HG03159 (cell line): ENCODE results near the gene SPTAN1.
"Not testable (repeated sequence)": the region's sequence is repeated elsewhere in the genome, so short reads cannot be mapped to it uniquely, and the experiment has no call there.

Source experiments
- ATAC-seq: cut with Tn5 transposase; IDR thresholded peaks from one replicate; pipeline ENCODE4 v1.9.1; 2021; ENCODE audit warnings: mild to moderate bottlenecking, moderate library complexity; ENCODE audit not compliant: unreplicated experiment

The SPTAN1 gene

DNA sequence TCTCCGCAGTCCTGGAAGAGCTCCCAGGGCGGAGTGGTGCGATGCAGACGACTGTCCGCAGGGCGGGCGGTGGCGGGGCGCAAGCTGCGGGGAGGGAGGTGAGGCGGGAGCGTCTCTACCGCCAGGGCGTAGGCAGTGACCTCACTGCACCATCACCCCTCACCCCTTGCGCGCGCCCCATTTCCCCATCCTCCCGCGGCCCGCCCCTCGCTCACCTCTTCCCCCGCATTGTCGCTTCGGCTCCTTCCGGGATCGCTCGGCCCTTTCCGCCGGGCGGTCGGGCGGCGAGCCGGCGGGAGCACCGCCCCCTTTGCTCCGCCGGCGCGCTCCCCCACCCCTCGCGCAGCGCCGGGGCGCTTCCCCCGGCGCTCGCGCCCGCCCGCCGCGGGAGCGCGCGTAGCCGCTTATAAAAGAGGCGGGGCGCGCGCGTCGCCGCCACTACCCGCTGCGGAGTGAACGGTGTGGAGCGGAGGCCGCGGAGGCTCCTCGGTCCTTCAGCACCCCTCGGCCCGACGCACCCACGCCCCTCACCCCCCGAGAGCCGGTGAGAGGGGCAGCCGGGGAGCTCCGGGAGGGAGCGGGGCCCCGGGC is at the start of gene SPTAN1:
TSS of gene SPTAN1 (plus strand) at position 435 of the 591 bp plus-strand sequence. CDS start 14,154 bp downstream, outside the sequence.
- ATAC-seq = peak; percentile 68

DNA sequence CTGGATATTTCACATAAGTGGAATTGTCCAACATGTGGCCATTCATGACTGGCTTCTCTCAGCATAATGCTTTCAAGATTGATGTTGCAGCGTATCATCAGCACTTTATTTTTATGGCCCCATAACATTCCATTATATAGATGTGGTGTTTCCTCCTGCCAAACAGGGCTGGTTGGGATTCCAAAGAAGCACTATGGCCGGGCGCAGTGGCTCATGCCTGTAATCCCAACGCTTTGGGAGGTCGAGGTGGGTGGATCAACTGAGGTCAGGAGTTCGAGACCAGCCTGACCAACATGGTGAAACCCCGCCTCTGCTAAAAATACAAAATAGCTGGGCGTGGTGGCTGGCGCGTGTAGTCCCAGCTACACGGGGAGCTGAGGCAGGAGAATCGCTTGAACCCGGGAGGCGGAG is 49.0 kb upstream of the SPTAN1 start:
- not testable (repeated sequence) for ATAC-seq

DNA sequence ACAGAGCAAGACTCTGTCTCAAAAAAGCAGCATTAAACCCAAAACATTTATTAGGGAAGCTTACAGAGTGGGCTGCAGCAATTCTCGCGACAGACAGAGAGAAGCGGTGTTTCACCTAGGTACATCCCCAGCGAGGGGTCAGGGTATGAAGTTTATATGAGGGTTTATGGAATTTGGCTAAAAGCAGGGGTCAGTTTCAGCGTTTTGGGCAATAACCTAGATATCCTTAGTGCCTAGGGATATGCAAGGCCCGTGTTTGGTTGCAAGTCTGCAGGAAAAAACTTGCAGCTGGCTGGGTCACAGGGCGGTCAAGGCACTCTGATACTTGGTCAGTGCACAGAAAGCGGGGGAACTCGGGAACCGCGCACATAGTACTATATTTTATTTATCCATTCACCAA is 48.5 kb upstream of the SPTAN1 start:
- ATAC-seq = no peak

DNA sequence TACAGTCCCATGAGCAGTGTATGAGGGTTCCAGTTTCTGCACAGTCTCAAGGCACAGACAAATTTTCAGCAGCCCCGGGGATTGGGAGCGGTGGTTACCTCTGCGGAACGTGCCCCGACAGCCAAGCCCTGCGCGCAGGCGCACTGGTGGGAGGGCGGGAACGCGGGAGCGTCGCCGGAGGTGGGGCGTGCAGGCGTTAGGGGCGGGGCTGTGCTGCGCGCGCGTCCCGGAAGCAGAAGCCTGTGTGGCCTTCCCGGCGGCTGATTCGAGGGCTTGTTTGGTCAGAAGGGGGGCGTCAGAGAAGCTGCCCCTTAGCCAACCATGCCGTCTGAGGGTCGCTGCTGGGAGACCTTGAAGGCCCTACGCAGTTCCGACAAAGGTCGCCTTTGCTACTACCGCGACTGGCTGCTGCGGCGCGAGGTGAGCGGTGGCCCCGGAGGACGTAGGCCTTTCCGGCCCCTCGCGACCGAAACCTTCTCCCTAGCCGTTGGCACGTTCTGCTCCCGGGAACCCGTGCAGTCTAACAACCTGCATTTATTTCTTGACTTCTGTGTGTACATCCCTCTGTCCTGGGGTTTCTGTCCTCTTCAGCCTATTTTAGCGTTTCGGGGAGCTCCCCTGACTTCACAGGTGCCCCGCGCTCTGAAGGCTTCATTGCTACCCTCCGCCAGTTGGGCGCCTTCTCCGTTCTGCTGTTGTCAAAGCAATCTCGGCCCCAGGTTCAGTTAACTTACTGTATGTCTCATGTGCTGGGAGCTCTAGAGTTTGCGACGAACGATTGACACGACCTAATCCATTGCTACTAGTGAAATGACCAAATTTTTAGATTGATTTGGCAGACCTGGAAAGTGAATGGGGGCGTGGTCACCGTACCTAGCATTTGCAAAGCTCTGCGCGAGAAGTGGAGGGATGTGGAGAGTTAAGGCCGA is 47.6 kb upstream of the SPTAN1 start, which contains the start of gene GLE1:
TSS of gene GLE1 (plus strand) at position 235 of the 929 bp plus-strand sequence. CDS start at position 322, 87 bp downstream.
- peak; percentile 91 for ATAC-seq

DNA sequence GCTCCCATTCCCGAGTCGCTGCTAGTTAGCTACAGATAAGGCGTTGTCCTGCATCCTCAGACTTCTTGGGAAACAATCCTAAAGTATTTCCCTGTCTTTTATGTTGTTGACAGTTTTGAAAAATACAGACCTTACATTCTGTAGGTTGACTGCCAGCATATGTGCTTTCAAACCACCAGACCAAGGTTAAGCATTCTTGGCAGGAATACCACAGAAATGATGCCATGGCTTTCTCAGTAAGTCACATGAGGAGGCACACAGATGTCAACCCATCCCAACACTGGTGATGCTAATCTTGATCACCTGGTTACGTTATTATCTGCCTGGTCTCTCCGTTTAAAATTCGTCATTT is 47.0 kb upstream of the SPTAN1 start:
- ATAC-seq = no peak

DNA sequence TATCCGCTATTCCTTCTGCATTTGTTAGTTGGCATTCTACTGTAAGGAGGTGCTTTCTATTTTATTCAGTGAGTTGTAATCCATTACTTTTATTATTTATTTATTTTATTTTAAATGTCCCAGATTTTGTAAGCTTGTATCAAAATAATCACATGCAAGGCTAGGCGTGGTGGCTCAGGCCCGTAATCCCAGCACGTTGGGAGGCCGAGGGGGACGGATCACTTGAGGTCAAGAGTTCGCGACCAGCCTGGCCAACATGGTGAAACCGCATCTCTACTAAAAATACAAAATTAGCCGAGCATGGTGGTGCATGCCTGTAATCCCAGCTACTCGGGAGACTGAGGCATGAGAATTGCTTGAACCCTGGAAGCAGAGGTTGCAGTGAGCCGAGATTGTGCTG is 46.5 kb upstream of the SPTAN1 start:
- ATAC-seq = not testable (repeated sequence)

DNA sequence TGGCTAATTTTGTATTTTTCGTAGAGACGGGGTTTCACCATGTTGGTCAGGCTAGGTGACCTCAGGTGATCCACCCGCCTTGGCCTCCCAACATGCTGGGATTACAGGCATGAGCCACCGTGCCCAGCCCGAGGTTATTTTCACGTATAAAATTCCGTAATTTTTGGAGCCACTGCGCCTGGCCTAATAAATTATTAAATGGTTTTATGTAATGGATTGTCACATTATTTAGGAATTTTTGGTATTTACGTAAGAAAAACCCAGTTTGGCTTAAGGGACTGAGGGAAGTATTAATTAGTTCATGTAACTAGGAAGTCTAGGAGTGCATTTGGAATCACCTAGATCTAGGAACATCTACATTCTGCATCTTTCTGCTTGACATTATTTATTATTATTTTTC is 39.6 kb upstream of the SPTAN1 start:
- no peak for ATAC-seq

DNA sequence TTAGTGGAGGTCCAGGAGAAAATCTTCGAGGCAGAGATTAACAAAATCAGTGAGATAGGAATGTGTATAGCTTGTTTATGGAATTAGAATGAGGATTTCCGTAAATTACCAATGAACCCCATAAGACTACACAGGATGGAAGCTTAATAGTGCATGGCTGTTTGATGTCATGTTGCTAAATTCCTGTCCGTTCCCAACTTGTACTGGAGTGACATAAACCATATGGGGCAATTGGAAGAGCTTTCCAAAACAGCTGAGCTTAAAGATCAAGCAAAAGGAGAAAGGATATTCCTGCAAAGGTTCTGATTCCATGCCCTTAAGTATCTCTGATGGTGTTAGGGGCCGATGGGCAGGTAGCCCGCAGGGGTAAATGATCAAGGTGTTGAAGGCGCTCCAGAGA is 30.4 kb upstream of the SPTAN1 start:
- ATAC-seq = no peak

DNA sequence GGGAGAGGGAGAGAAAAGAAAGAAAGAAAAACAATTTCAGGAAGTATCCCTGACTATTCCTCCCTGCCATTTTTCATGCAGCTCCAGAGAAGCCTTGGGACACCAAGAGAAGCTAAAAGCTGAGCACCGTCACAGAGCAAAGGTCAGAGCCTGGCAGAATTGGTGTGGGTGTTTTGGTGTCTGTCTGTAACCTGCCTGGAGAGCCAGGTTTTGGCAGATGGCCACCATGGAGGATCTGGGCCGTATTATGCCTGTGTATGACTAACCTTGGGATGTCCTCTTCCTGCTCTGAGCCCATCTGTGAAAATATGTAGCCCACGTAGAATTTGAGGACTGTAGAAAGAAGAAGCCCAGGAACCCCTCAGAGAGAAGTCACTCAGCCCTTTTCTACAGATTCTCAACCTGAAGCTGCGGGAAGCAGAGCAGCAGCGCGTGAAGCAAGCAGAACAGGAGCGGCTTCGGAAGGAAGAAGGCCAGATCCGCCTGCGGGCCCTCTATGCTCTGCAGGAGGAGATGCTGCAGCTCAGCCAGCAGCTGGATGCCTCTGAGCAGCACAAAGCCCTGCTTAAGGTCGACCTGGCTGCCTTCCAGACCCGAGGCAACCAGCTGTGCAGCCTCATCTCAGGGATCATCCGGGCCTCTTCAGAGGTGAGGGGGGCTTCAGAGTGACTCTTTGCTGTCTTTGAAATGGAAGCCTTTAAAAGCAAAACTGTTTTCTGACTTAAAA is 29.0 kb upstream of the SPTAN1 start:
- ATAC-seq = no peak

DNA sequence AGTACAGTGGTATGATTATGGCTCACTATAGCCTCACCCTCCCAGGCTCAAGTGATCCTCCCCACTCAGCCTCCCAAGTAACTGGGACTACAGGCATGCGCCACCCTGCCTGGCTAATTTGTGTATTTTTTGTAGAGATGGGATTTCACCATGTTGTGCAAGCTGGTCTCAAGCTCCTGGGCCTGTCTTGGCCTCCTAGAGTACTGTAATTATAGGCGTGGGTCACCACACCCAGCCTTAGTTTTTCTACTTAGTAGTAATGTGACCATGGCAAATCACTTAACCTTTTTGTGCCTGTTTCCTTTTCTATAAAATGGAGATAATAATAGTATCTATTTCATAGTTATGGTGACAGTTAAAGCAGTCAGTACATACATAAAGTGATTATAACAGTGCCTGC is 25.7 kb upstream of the SPTAN1 start:
- ATAC-seq = no peak

DNA sequence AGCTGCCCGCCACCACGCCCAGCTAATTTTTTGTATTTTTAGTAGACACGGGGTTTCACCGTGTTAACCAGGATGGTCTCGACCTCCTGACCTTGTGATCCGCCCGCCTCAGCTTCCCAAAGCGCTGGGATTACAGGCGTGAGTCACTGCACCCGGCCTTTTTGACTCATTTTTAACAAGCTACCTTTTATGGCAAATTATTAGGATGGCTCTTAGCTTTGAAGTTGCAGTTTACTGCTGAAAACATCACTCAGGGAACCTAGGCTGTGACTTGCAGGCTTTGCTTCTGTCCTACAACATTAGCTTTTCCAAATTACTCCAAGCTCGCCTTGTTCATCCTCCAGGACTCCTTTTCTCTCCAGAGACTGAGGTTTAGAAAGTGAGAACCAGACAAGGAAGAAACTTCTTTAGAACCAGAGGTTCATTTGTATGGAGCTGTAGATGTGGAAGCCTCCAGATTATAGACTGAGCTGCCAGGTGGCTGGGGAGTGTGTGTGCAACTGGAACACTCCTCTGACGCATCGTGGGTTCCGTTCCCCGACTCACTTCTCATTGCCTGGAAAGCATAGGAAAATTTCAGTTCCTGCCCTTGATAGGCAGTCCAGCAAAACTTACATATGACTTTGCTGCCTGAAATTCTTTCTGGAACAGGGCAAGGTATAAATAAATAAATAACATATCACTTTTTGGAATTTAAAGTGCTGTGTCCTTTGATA is 23.8 kb upstream of the SPTAN1 start:
- no peak for ATAC-seq

DNA sequence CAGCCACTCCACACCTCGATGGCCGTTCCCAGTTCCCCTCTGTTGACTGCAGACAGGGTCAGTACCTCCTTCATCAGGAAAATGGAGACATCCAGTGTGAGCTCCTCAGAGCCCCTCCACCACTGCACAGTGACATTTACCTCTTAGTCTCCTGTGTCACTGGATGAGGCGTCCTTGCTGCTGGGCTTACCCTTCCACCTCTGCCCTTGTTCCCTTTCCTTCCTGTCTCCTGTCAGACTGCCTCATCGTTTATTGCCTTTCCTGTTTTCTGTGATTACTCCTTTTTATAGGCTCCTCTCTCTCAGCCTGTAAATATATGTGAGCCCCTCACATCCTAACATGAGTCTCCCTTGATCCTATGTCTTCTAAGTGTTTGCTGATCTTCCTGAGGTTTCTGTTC is 23.2 kb upstream of the SPTAN1 start:
- no peak for ATAC-seq

DNA sequence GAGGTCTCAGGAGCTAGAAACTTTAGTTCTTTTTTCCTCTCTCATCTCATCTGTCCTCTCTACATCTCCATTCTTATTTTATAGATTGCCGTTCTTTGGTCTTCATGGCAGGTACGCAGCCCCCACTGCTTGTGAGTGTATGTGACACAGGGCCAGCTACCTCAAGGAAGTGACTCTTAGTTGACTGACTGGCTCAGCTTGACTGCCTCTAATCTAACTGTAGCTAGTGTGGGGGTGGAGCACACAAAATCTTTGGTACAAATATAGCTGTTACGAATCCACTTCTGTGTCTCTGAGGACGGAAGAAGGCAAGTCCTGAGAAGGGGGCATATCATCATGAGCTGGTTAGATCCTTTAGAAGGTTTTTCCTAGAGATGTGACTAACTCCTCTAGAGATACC is 19.8 kb upstream of the SPTAN1 start:
- no peak for ATAC-seq

DNA sequence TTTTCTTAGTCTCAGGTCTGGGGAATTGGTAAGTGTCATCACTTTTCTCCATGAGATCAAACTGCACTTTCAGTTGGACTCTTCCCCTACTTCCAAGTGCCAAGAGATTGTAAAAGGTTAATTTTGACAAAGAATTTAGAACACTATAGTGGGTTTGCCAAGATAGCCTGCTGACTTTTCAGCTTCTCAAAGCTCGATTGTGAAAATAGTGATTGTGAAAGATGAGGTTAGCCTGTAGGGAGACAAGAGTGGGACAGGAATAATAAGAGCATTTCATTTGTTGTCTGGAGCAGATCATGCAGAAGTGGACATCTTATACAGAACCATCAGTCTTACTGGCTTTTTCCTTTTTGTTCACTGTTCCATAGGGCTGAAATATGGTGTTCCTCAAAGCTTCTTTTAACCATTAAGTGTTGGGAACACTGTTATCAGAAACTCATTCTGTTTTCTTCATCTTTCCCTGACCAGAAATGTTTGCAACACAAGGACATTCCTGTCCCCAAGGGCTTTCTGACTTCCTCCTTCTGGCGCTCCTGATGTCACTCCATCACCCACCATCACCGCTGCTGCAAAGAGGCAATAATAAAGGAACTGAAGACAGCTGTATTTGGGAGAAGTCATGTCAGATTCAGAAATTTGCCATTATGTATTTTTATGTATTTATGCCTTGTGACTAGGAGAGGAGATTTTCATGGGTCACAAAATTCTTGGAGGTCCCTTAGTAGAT is 11.6 kb upstream of the SPTAN1 start:
- ATAC-seq = no peak

DNA sequence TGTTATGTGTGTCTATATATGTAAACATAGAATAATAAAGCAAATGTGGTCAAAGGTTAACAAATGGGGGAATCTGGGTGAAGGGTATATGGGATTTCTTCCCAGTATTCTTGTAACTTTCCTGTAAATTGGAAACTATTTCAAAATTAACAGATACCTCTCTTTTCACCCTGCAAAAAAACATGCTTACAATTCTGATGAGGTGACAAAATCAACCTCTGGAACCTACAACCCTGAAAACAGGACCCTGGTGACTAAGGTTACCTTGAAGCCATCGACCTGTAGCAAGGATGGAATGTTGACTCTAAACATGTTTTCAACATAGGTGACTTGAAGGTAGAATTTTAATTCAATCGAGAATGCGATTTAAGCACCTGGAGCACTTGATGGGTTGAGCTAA is 5.9 kb upstream of the SPTAN1 start:
- no peak for ATAC-seq

DNA sequence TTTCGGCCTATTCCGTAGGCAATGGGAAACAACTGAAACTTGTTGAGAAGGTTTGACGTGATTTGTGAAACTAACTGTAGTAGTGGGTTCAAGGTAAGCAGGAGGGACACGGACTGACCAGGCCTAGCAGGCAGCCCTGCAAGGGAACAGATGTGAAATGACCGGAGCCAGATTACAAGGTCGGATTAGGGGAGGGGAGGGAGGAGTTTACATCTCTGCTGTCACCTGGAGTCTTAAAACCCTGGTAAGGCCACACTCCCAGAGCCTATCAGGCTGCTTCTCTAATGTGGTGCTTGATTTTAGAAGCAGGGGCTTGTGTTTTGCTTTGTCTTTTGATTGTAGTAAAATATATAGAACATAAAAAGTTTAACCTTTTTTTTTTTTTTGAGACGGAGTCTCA is 3.5 kb upstream of the SPTAN1 start:
- ATAC-seq = no peak

DNA sequence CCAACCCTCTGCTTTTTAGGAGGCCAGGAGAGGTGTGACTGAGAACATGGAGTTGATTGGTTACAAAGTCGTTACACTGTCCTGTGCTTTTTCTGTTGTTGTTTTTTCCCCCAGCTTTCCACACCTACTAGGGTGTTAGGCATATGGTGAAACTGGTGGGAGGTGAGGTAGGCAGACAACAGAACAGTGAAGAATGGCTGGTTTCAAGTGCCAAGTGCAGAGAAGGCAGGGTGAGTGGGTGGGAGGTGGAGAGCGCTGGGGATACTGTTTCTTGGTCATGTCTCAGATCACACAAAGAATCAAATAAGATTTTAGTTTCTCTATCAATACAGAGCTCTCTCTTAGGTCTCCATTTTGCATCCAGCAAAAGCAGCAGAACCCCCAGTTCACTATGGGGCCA is 2.2 kb upstream of the SPTAN1 start:
- no peak for ATAC-seq

DNA sequence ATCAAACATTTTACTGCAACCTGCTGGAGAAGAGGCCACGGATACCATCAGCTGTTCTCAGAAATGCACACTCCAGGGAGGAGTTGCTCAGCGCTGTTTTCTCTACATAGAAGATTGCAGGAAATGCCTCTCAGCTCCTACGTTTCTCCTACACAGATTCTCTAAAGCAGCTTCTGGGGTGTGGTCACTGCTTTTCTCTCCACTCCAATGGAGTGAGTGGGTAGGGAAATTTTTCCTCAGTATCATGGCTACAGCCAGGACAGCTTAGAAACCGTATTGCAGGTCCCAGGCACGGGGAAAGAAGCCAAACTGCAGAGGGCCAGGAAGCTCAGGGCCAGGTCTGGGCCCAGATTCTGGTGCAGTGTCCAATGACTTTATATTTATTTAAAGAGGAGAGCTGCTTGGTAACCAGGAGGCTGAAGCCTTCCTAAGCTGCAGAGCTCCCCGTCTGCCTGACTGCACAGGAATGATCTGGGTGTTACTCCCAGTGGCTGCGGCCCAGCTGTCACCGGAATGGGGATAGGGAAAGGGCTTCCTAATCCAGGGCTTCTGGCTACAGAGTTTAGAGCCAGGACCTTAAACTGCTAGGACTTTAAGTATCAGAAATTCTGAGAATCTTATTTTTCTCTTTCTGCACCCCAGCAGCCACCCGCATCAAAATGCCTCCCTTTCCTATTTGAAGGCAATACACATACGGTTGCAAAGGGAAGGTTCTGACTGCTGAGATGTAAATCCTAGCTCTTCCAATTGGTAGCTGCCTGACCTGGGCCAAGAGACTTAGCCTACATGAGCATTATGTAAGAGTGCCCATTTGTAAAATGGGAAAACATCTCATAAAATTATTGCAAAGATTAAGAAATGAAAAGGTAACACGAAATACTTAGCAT is 1.4 kb upstream of the SPTAN1 start:
- ATAC-seq = no peak

DNA sequence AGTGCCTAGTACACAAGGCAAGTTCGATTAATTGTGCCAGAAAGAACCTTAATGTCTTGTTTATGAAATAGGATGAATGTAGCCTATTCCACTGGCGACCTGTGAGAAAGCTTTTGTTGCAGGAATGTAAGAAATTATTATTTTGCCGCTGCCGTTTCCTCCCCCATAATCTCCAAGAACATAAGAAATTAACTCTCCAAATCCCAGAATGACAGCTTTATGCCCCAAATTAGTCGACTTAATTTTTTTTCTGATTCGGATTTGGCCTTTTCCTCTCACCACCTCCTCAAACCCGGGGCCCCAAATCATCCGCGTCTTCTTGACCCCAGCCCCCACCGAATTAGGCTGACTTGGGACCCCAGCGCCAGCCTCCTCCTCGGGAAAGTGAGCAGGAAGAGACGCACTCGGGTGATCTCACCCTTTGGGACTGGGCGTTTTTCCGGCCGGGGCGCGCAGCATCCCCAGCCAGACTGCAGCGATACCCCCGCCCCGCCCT is 682 bp upstream of the SPTAN1 start:
- ATAC-seq = no peak
